Measurements from ENCODE around the gene CTAGE9. TPM values are rescaled to one million over a fixed set of nuclear protein-coding genes. Genes with fewer than 3 reads are reported as not detected.

The CTAGE9 gene
- total and polyA plus RNA-seq, 3 donors from 2014 or later = 3.7 to 10.3 (median 6.6) TPM

DNA sequence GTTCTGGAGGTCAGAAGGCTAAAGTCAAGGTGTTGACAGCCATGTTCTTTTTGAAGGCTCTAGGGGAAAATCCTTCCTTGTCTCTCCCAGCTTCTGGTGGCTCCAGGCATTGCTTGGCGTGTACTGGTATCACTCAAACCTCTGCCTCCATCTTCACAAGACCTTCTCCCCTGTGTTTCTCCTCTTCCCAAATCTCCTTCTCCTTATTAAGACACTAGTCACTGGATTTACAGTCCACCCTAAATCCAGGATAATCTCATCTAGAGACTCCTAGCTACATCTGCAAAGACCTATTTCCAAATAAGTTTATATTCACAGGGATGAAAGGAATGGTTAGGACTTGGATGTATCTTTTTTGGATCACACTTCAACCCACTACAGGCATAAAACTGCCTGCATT, 26.0 kb upstream of the CTAGE9 start:
- H3K27me3 ChIP-seq = no peaks in the 10 kb centered on the region
- intact Hi-C loops (cut with DNase I; ENCODE audit: low total_unique reads) = no loop called here
- no peaks in the 10 kb centered on the region for H3K4me1 ChIP-seq
- no peaks in the 10 kb centered on the region for H3K36me3 ChIP-seq (ENCODE audit: low read depth, missing control alignments)
- H3K4me3 ChIP-seq = no peak overlapping the region
- WGBS, 2 donors = 96 to 100% methylated on average over 1 of the region's 1 CpG
- DNase-seq = no peak
- no peak overlapping the region for H3K27ac ChIP-seq
- no peaks in the 10 kb centered on the region for H3K9me3 ChIP-seq
- no peak for TF ChIP-seq POLR2A (IDR thresholded peaks at IDR 0.05)
- TF ChIP-seq CTCF (IDR thresholded peaks at IDR 0.05) = no peak

- DNase-seq = no peak
Observed at GRCh38 chr6:131736003-131736596, 25.3 kb upstream of the CTAGE9 start.

GRCh38 chr6:131733376-131734016, 22.7 kb upstream of the CTAGE9 start:
- Histone ChIP-seq H3K9me3 (no peaks in the 10 kb centered on the region), H3K4me1 (no peaks in the 10 kb centered on the region), H3K36me3 (ENCODE audit: low read depth, missing control alignments) (no peaks in the 10 kb centered on the region), H3K27me3 (no peaks in the 10 kb centered on the region), H3K4me3 (no peak overlapping the region), H3K27ac (no peak overlapping the region)
- DNase-seq = no peak
- TF ChIP-seq POLR2A (IDR thresholded peaks at IDR 0.05) (no peak), CTCF (IDR thresholded peaks at IDR 0.05) (no peak)
- intact Hi-C loops (cut with DNase I; ENCODE audit: low total_unique reads) = no loop called here
- 66 to 76% methylated on average over 9 of the region's 9 CpGs for WGBS, 2 donors

More at GRCh38 chr6:131736003-131736596, 25.3 kb upstream of the CTAGE9 start:
- intact Hi-C loops (cut with DNase I; ENCODE audit: low total_unique reads) = no loop called here
- 64 to 65% methylated on average over 9 of the region's 9 CpGs for WGBS, 2 donors
- Histone ChIP-seq H3K27me3 (no peaks in the 10 kb centered on the region), H3K36me3 (ENCODE audit: low read depth, missing control alignments) (no peaks in the 10 kb centered on the region), H3K4me1 (no peaks in the 10 kb centered on the region), H3K27ac (no peak overlapping the region), H3K9me3 (no peaks in the 10 kb centered on the region), H3K4me3 (no peak overlapping the region)
- TF ChIP-seq POLR2A (IDR thresholded peaks at IDR 0.05) = no peak
- TF ChIP-seq CTCF (IDR thresholded peaks at IDR 0.05) = no peak

GRCh38 chr6:131731224-131731623, 20.4 kb upstream of the CTAGE9 start:
- Histone ChIP-seq H3K36me3 (ENCODE audit: low read depth, missing control alignments) (no peaks in the 10 kb centered on the region), H3K9me3 (no peaks in the 10 kb centered on the region), H3K4me1 (no peaks in the 10 kb centered on the region), H3K27me3 (no peaks in the 10 kb centered on the region), H3K27ac (no peak overlapping the region), H3K4me3 (no peak overlapping the region)
- no peak for DNase-seq
- intact Hi-C loops (cut with DNase I; ENCODE audit: low total_unique reads) = no loop called here
- no peak for TF ChIP-seq POLR2A (IDR thresholded peaks at IDR 0.05)
- no peak for TF ChIP-seq CTCF (IDR thresholded peaks at IDR 0.05)

GRCh38 chr6:131730264-131730663, 19.4 kb upstream of the CTAGE9 start:
- Histone ChIP-seq H3K9me3 (no peaks in the 10 kb centered on the region), H3K4me1 (no peaks in the 10 kb centered on the region), H3K36me3 (ENCODE audit: low read depth, missing control alignments) (no peaks in the 10 kb centered on the region), H3K27me3 (no peaks in the 10 kb centered on the region), H3K27ac (no peak overlapping the region), H3K4me3 (no peak overlapping the region)
- WGBS, 2 donors = 91 to 96% methylated on average over 5 of the region's 5 CpGs
- TF ChIP-seq CTCF (IDR thresholded peaks at IDR 0.05) (no peak), POLR2A (IDR thresholded peaks at IDR 0.05) (no peak)
- intact Hi-C loops (cut with DNase I; ENCODE audit: low total_unique reads) = no loop called here
- DNase-seq = no peak

Data from testis (tissue), 3 donors.